ENCODE measurements around the gene HNRNPU. TPM values are rescaled to one million over a fixed set of nuclear protein-coding genes. Genes with fewer than 3 reads are reported as not detected.
A peak's percentile ranks its signal among the peaks of the same experiment; 100 is the strongest.

The HNRNPU gene
- polyA plus RNA-seq, 1 of the 3 experiments (the other 2 are of a cell fraction): 164 TPM

GRCh38 chr1:244851546-244852231, 12.7 kb downstream of the HNRNPU start:
- over 99% methylated on average over 4 of the region's 4 CpGs for WGBS (ENCODE audit: low lambda C conversion rate)
- H2AFZ ChIP-seq (ENCODE audit: low read depth): no peak overlapping the region
- TF ChIP-seq POLR2AphosphoS5 (IDR thresholded peaks at IDR 0.05; ENCODE audit: low read depth, low read length): 0 out of 2 replicates have a peak, but pooled peaks have one; percentile 14
- TF ChIP-seq FOSL2 (IDR thresholded peaks at IDR 0.05; ENCODE audit: borderline replicate concordance, low read depth): no peak
- H3F3A ChIP-seq (replicated peaks; ENCODE audit: insufficient read depth): peaks cover 70% of the 10 kb centered on the region
- peaks cover 90% of the 10 kb centered on the region for H3K79me2 ChIP-seq (ENCODE audit: insufficient read depth)
- no peak for DNase-seq
- CTCF ChIA-PET: interaction anchor here (1.0 to 2.3 kb wide), 3 partner anchors 10 to 191 kb away, joined by 3 to 7 read pairs (median 3); no protein-coding TSS in a partner anchor
- no peak overlapping the region for H3K9ac ChIP-seq
- peak overlapping the region; percentile 1 to 22; a peak in 1 of 4 replicates for H3K27ac ChIP-seq (ENCODE audit: low read depth in 2 of 2, low read length in 1 of 2)
- no peaks in the 10 kb centered on the region; a peak in 1 of 4 replicates for H3K4me1 ChIP-seq (ENCODE audit: control insufficient read depth in 1 of 2, insufficient read depth in 2 of 2, low read depth in 1 of 2, low read length in 1 of 2)
- H3K4me3 ChIP-seq (ENCODE audit: low read depth in 2 of 2, low read length in 1 of 2): no peak overlapping the region
- H4K20me1 ChIP-seq (ENCODE audit: insufficient read depth): peaks cover 27% of the 10 kb centered on the region
- no peaks in the 10 kb centered on the region for H3K27me3 ChIP-seq (ENCODE audit: insufficient read depth)
- no peak overlapping the region for H3K4me2 ChIP-seq
- H3K9me3 ChIP-seq: no peaks in the 10 kb centered on the region
- no peaks in the 10 kb centered on the region for H3K9me2 ChIP-seq
- POLR2A ChIA-PET: no interaction called here
- H3K36me3 ChIP-seq (replicated peaks in 1 of 2; ENCODE audit: control insufficient read depth in 1 of 2, insufficient read depth in 2 of 2, low read length in 1 of 2): peaks cover 97 to 99% of the 10 kb centered on the region in 2 experiments

DNA sequence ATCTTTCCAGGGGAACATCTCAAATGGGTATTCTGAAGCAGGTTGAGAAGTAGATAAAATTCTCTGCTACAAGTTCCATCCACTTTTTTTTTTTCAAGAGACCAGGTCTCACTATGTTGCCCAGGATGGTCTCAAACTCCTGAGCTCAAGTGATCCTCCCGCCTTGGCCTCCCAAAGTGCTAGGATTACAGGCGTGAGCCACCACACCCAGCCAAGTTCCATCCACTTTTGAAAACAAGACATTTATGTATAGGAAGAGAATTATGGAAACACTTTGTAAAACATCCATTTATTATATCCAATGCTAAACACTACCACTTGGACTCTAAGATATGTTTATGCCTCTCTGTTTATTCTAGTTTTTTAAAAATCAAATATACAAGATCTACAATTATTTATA, 13.4 kb downstream of the HNRNPU start:
- Histone ChIP-seq H3K27ac (ENCODE audit: low read depth in 2 of 2, low read length in 1 of 2) (no peak overlapping the region), H4K20me1 (ENCODE audit: insufficient read depth) (peaks cover 25% of the 10 kb centered on the region), H3K9ac (no peak overlapping the region), H2AFZ (ENCODE audit: low read depth) (no peak overlapping the region), H3K36me3 (replicated peaks in 1 of 2; ENCODE audit: control insufficient read depth in 1 of 2, insufficient read depth in 2 of 2, low read length in 1 of 2) (peaks cover 95 to 96% of the 10 kb centered on the region in 2 experiments), H3K4me3 (ENCODE audit: low read depth in 2 of 2, low read length in 1 of 2) (no peak overlapping the region), H3K79me2 (ENCODE audit: insufficient read depth) (peaks cover 89% of the 10 kb centered on the region), H3K9me3 (no peaks in the 10 kb centered on the region), H3K4me2 (no peak overlapping the region), H3K9me2 (no peaks in the 10 kb centered on the region), H3K27me3 (ENCODE audit: insufficient read depth) (no peaks in the 10 kb centered on the region), H3K4me1 (ENCODE audit: control insufficient read depth in 1 of 2, insufficient read depth in 2 of 2, low read depth in 1 of 2, low read length in 1 of 2) (no peaks in the 10 kb centered on the region; a peak in 1 of 4 replicates), H3F3A (replicated peaks; ENCODE audit: insufficient read depth) (peaks cover 74% of the 10 kb centered on the region)
- ChIA-PET POLR2A (interaction anchor here (1.3 kb wide), 1 partner anchor 9 kb away, joined by 3 read pairs; no protein-coding TSS in a partner anchor), CTCF (interaction anchor here (1.3 to 2.1 kb wide), 5 partner anchors 9 to 192 kb away, joined by 3 to 11 read pairs (median 4); partner anchors contain the start of gene HNRNPU)
- TF ChIP-seq RAD21 (IDR thresholded peaks at IDR 0.05; ENCODE audit: low read length) (no peak), FOXM1 (IDR thresholded peaks at IDR 0.05; ENCODE audit: low read depth) (no peak), TEAD4 (IDR thresholded peaks at IDR 0.05; ENCODE audit: borderline replicate concordance, insufficient read depth) (no peak), GATA2 (CRISPR knock-in tag; IDR thresholded peaks at IDR 0.05) (no peak), MXI1 (IDR thresholded peaks at IDR 0.05; ENCODE audit: low read depth, low read length) (no peak), POLR2AphosphoS5 (IDR thresholded peaks at IDR 0.05; ENCODE audit: low read depth, low read length) (no peak), TAF1 (IDR thresholded peaks at IDR 0.05; ENCODE audit: borderline replicate concordance, low read depth, low read length) (no peak), ELF1 (IDR thresholded peaks at IDR 0.05) (no peak), FOXJ3 (CRISPR knock-in tag; IDR thresholded peaks at IDR 0.05) (no peak), CTCF (IDR thresholded peaks at IDR 0.05) (no peak), USF1 (IDR thresholded peaks at IDR 0.05; ENCODE audit: borderline replicate concordance, low read depth) (no peak), EZH2phosphoT487 (IDR thresholded peaks at IDR 0.05; ENCODE audit: borderline replicate concordance, low read depth) (no peak), GABPA (IDR thresholded peaks at IDR 0.05; ENCODE audit: low read depth) (no peak), SMC3 (IDR thresholded peaks at IDR 0.05; ENCODE audit: low read depth, low read length) (no peak), MEF2A (IDR thresholded peaks at IDR 0.05; ENCODE audit: borderline replicate concordance, low read depth) (no peak), CHD2 (IDR thresholded peaks at IDR 0.05; ENCODE audit: low read length, partially characterized antibody) (no peak), RCOR1 (IDR thresholded peaks at IDR 0.05; ENCODE audit: low read length) (no peak)
- TF ChIP-seq, protein P1, sequence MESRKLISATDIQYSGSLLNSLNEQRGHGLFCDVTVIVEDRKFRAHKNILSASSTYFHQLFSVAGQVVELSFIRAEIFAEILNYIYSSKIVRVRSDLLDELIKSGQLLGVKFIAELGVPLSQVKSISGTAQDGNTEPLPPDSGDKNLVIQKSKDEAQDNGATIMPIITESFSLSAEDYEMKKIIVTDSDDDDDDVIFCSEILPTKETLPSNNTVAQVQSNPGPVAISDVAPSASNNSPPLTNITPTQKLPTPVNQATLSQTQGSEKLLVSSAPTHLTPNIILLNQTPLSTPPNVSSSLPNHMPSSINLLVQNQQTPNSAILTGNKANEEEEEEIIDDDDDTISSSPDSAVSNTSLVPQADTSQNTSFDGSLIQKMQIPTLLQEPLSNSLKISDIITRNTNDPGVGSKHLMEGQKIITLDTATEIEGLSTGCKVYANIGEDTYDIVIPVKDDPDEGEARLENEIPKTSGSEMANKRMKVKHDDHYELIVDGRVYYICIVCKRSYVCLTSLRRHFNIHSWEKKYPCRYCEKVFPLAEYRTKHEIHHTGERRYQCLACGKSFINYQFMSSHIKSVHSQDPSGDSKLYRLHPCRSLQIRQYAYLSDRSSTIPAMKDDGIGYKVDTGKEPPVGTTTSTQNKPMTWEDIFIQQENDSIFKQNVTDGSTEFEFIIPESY (IDR thresholded peaks at IDR 0.05; ENCODE audit: borderline replicate concordance, low read depth): no peak
- 85% methylated on average over 2 of the region's 2 CpGs for WGBS (ENCODE audit: low lambda C conversion rate)
- no peak for DNase-seq

Data from SK-N-SH (cell line).